OCI-LY3 (cell line): Measurements from ENCODE around the gene SNX1.

Source experiments
- H2AFZ ChIP-seq: fragments of 200-600, 300-600 bp; shearing (Covaris generic); 2 replicates; pipeline ENCODE4 v1.6.0; 2014; ENCODE audit warnings: antibody characterized with exemption, low read depth, low read length
- H3K27ac ChIP-seq: fragments of 200-600, 300-600 bp; sonication (generic); 2 replicates; pipeline ENCODE4 v1.5.1; 2014; ENCODE audit warnings: mild to moderate bottlenecking, low read length, moderate library complexity, mixed read lengths
- H3K27me3 ChIP-seq: fragments of 200-600, 300-600 bp; sonication (generic); 2 replicates; pipeline ENCODE4 v1.6.1; 2014; ENCODE audit warnings: low read depth, low read length, mixed read lengths
- H3K36me3 ChIP-seq: fragments of 200-600, 300-600 bp; sonication (generic); replicated peaks from 2 replicates; pipeline ENCODE3; 2014; ENCODE audit warnings: low read depth, low read length, mixed read lengths
- H3K4me1 ChIP-seq: fragments of 300-600, 200-600 bp; sonication (generic); 2 replicates; pipeline ENCODE4 v1.6.1; 2014; ENCODE audit warnings: low read length, mixed read lengths
- H3K4me2 ChIP-seq: fragments of 200-600, 300-600 bp; sonication (generic); 2 replicates; pipeline ENCODE4 v1.6.1; 2014; ENCODE audit warnings: low read length, mixed read lengths
- H3K4me3 ChIP-seq: fragments of 300-600, 200-600 bp; sonication (generic); 2 replicates; pipeline ENCODE4 v1.5.1; 2014; ENCODE audit warnings: antibody characterized with exemption, mild to moderate bottlenecking, low read length, moderate library complexity
- H3K79me2 ChIP-seq: fragments of 300-600, 200-600 bp; shearing (Covaris generic); 2 replicates; pipeline ENCODE4 v1.6.1; 2014; ENCODE audit warnings: mild to moderate bottlenecking, low read length, mixed read lengths
- H3K9ac ChIP-seq: fragments of 300-600, 200-600 bp; shearing (Covaris generic); 2 replicates; pipeline ENCODE4 v1.6.0; 2014; ENCODE audit warnings: mild to moderate bottlenecking, low read length, moderate library complexity
- H3K9me3 ChIP-seq: fragments of 200-600, 300-600 bp; shearing (Covaris generic); 2 replicates; pipeline ENCODE4 v1.6.1; 2014; ENCODE audit warnings: low read length, mixed read lengths; ENCODE audit not compliant: insufficient read depth
- H4K20me1 ChIP-seq: fragments of 200-600, 300-600 bp; sonication (generic); 2 replicates; pipeline ENCODE4 v1.6.1; 2016; ENCODE audit warnings: low read length, mixed read lengths; ENCODE audit not compliant: insufficient read depth
- EZH2phosphoT487 ChIP-seq: fragments of 200-600 bp; shearing (Covaris generic); IDR thresholded peaks from 2 replicates; pipeline ENCODE4 v1.6.1; 2018; ENCODE audit warnings: antibody characterized with exemption, mixed run types, low read depth
- TF ChIP-seq, protein P1 (sequence below): fragments of 200-600, 300-600 bp; sonication (generic); IDR thresholded peaks from 2 replicates; pipeline ENCODE4 v1.5.1; 2014; ENCODE audit warnings: antibody characterized with exemption, low read length, low read depth

SNX1 gene

DNA sequence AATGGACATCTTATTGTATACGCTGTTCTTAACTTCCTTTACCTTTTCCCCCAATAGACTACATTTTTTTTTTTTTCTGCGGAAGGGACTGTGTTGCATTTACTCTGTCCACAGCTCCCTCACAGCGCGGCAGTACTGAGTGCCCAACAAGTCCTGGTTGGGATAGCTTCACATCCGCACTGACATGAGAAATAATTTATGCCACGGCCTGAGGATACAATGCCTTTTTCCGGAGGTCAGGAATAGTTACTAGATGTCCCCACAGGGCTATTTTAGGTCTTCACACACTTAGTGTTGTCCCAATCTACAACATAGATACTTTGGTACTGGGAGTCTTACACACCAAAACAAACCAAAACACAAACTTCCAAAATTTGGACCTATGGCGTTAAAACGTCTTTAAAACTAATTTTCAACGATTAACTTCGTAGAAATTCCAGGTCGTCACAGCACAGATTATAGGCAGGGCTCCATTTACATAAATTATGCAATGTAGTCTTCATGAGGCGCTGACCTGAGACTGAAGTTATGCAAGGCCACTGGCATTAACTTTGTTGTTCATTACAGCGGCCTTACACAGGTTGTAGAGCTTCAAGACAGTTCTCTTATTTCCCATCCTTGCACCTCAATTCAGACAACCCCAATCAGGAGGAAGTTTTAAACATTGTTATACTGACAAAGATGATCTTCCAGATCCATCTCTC, 68.0 kb downstream of the SNX1 start:
- peak overlapping the region; percentile 83 for H3K4me3 ChIP-seq
- no peaks in the 10 kb centered on the region for H3K27me3 ChIP-seq
- peaks cover 3% of the 10 kb centered on the region; the same call in 1 of the 2 replicates for H4K20me1 ChIP-seq
- peak overlapping the region; percentile 89 for H3K4me2 ChIP-seq
- H3K9ac ChIP-seq, result peak overlapping the region; percentile 84
- peak overlapping the region; percentile 81 for H2AFZ ChIP-seq
- peaks cover 23% of the 10 kb centered on the region for H3K36me3 ChIP-seq
- no peak for TF ChIP-seq EZH2phosphoT487
- no peaks in the 10 kb centered on the region for H3K9me3 ChIP-seq
- H3K4me1 ChIP-seq, result peaks cover 23% of the 10 kb centered on the region
- H3K27ac ChIP-seq, result peak overlapping the region; percentile 84
- H3K79me2 ChIP-seq, result peaks cover 33% of the 10 kb centered on the region

DNA sequence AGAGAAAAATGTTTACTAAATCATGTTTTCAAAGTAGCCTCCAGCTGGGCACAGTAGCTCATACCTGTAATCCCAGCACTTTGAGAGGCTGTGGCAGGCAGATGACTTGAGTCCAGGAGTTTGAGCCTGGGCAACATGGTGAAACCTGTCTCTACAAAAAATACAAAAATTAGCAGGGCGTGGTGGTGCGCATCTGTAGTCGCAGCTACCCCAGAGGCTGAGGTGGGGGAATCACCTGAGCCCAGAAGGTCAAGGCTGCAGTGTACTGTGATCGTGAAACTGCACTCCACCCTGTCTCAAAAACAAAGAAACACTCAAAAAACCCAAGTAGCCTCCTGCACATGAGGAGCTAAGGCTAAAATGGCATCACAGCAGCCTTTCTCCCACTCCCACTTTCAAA, 68.7 kb downstream of the SNX1 start:
- Histone ChIP-seq H3K9ac (peak overlapping the region; percentile 84; the same call in 1 of the 2 replicates), H3K4me1 (peaks cover 23% of the 10 kb centered on the region), H3K79me2 (peaks cover 29% of the 10 kb centered on the region), H3K27ac (peak overlapping the region; percentile 84; the same call in 1 of the 2 replicates), H2AFZ (peak overlapping the region; percentile 81), H3K9me3 (no peaks in the 10 kb centered on the region), H3K36me3 (peaks cover 18% of the 10 kb centered on the region), H4K20me1 (no peaks in the 10 kb centered on the region; the same call in 1 of the 2 replicates), H3K4me3 (no peak overlapping the region), H3K4me2 (peak overlapping the region; percentile 89), H3K27me3 (no peaks in the 10 kb centered on the region)
- TF ChIP-seq, protein P1, sequence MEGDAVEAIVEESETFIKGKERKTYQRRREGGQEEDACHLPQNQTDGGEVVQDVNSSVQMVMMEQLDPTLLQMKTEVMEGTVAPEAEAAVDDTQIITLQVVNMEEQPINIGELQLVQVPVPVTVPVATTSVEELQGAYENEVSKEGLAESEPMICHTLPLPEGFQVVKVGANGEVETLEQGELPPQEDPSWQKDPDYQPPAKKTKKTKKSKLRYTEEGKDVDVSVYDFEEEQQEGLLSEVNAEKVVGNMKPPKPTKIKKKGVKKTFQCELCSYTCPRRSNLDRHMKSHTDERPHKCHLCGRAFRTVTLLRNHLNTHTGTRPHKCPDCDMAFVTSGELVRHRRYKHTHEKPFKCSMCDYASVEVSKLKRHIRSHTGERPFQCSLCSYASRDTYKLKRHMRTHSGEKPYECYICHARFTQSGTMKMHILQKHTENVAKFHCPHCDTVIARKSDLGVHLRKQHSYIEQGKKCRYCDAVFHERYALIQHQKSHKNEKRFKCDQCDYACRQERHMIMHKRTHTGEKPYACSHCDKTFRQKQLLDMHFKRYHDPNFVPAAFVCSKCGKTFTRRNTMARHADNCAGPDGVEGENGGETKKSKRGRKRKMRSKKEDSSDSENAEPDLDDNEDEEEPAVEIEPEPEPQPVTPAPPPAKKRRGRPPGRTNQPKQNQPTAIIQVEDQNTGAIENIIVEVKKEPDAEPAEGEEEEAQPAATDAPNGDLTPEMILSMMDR, result no peak
- TF ChIP-seq EZH2phosphoT487, result no peak

DNA sequence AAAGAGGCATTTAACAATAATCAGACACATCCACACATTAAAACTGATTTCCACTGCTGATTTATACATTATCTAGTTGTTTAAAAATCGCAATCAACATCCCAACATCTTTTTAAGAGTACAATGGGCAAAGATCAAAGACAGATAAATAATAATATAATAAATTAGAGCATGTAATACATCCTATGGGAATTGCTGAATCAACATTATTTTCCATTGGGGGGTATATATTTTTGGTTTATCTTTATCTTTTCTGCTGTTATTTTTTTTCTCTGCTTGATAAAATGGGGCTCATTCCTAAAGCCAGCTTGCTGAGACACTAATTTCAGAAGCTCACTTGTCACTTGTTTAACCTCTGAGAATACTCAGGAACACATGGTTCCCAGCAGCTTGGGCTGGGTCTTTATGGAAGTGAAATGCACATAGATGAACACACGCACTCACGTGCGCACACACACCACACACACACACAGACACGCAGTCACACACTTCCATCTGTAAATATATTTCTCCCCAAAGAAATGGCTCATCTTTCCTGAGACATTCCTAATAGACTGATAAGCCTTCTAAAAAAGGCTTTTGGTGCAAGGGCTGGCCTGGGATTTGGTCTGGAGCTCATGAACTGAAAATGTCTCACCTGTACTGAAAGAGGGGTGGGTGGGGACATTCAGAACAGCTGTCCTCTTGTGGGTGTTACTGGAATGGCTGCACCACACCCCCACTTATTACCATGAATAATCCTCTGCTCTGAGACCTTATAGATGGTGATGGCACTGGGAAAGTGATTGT, 70.5 kb downstream of the SNX1 start:
- H3K9me3 ChIP-seq, result no peaks in the 10 kb centered on the region
- TF ChIP-seq, protein P1, result no peak
- TF ChIP-seq EZH2phosphoT487, result no peak
- peaks cover 22% of the 10 kb centered on the region for H3K4me1 ChIP-seq
- H3K27ac ChIP-seq, result no peak overlapping the region
- peaks cover 11% of the 10 kb centered on the region for H3K36me3 ChIP-seq
- H2AFZ ChIP-seq, result no peak overlapping the region
- H3K4me3 ChIP-seq, result no peak overlapping the region
- no peak overlapping the region for H3K4me2 ChIP-seq
- H3K27me3 ChIP-seq, result no peaks in the 10 kb centered on the region
- H4K20me1 ChIP-seq, result no peaks in the 10 kb centered on the region
- no peak overlapping the region for H3K9ac ChIP-seq
- peaks cover 15% of the 10 kb centered on the region for H3K79me2 ChIP-seq

DNA sequence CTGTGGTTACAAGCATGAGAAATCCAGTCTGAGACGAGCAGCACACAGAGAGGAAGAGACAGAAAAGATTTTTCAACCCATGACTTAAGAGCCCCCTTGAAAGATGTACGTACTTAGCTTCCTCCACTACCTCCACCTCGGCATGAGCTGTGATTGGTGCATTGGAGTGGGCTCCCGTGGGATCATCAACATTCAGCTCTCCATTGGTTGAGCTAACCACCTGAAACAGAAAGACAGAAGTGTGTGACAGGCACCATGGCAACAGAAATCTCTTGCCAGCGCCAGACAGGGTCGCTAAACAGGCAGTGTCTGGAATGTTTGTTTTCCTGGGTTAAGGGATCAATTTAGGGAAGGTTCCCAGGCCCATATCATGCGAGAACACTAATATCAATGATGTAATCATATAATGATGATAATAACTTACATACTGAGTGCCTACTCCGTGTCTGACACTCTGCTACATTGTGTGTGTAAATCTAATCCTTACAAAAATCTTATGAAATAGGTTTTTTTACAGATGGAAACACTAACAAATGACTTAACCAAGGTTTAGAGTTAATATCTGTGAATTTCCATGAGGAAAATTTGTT, 84.5 kb downstream of the SNX1 start:
- no peaks in the 10 kb centered on the region for H3K36me3 ChIP-seq
- H3K9ac ChIP-seq, result no peak overlapping the region
- TF ChIP-seq EZH2phosphoT487, result no peak
- TF ChIP-seq, protein P1, result no peak
- no peaks in the 10 kb centered on the region for H4K20me1 ChIP-seq
- no peak overlapping the region for H2AFZ ChIP-seq
- peaks cover 9% of the 10 kb centered on the region; the same call in 1 of the 2 replicates for H3K4me1 ChIP-seq
- no peaks in the 10 kb centered on the region for H3K79me2 ChIP-seq
- H3K4me3 ChIP-seq, result peak overlapping the region; percentile 21; the same call in 1 of the 2 replicates
- no peak overlapping the region for H3K27ac ChIP-seq
- H3K4me2 ChIP-seq, result peak overlapping the region; percentile 20
- H3K9me3 ChIP-seq, result no peaks in the 10 kb centered on the region
- H3K27me3 ChIP-seq, result no peaks in the 10 kb centered on the region
